SK-N-SH (cell line): Measurements from ENCODE around the gene PGP.

ENCODE experiments used
- CTCF ChIP-seq: fragments of 200-600 bp; sonication (generic); IDR thresholded peaks from 2 replicates; pipeline ENCODE4 v1.6.1; 2017; ENCODE audit warnings: antibody characterized with exemption, mild to moderate bottlenecking, moderate library complexity
- FOXM1 ChIP-seq: IDR thresholded peaks from 2 replicates; pipeline ENCODE4 v1.4.0; 2012; ENCODE audit warnings: low read depth, mild to moderate bottlenecking
- JUND ChIP-seq: IDR thresholded peaks from 2 replicates; pipeline ENCODE4 v1.4.0; 2012
- MAX ChIP-seq: IDR thresholded peaks from 2 replicates; pipeline ENCODE4 v1.4.0; 2012; ENCODE audit warnings: low read depth
- POLR2AphosphoS5 ChIP-seq: IDR thresholded peaks from 2 replicates; pipeline ENCODE4 v1.6.1; 2012; ENCODE audit warnings: low read depth, low read length
- REST ChIP-seq: IDR thresholded peaks from 2 replicates; pipeline ENCODE4 v1.6.1; 2012; ENCODE audit warnings: mild to moderate bottlenecking, low read depth, low read length, moderate library complexity

GRCh38 chr16:2176047-2176446, 38.6 kb downstream of the PGP start:
- TF ChIP-seq JUND (no peak), REST (no peak), POLR2AphosphoS5 (no peak), FOXM1 (no peak), CTCF (no peak), MAX (no peak)
